Fibroblast of mammary gland (primary cell): Measurements from ENCODE around the gene NFATC2.

ENCODE experiments used
- DNase-seq: peaks from one replicate; pipeline ENCODE4 v3.0.0-alpha.2; 2010; ENCODE audit warnings: low read depth
- H3K4me3 ChIP-seq: 2 replicates; pipeline ENCODE4 v1.5.1; 2011; ENCODE audit warnings: low read depth, mild to moderate bottlenecking, low read length, moderate library complexity; ENCODE audit not compliant: control insufficient read depth
- TF ChIP-seq, protein P1 (sequence below): conservative IDR thresholded peaks from 2 replicates; pipeline ENCODE4 v1.5.1; 2011; ENCODE audit warnings: low read depth, low read length, inconsistent platforms; ENCODE audit not compliant: control insufficient read depth, insufficient read depth

NFATC2 gene

DNA sequence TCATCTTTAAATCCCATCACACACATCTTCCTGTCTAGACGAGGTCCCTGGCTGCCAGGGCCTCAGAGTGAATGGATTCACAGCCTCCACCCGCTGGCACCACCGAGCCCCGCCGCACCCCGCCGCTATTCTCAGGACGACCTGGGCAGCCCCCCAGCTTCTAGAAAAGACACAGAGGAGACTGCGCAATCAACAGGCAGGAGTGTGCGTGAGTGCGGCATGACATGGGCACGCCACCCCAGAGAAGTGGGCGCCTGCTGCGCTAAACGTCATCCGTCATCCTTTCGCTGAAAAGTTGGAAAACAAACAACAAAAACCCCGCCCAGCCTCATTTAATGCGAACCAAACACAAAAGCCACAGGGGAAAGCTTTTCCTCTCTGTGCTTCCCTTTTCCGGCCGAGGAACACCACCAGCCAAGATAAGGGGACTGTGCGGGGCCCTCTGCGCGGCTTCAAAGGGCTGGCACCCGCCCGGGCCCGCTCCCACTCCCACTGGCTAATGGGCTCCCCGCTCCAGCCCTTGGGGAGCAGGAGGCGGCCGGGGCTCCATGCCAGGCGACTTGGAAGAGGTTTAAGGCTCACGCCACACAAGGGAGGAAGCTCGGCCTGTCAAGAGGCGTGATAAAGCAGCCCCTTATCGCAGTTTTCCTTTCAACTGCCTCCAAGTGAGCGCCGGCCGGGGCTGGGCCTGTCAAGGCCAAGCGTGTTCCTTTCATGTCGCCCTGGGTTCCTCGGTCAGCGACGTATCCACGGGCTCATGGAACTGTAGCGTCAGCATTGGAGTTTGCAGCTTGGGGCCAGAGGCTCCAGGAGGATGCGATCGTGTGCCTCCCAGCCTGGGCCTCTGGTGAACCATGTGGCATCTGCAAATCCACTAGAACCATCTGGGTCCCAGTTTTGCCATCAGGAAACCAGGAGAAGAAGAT lies 50.1 kb downstream of the NFATC2 start:
- TF ChIP-seq, protein P1, sequence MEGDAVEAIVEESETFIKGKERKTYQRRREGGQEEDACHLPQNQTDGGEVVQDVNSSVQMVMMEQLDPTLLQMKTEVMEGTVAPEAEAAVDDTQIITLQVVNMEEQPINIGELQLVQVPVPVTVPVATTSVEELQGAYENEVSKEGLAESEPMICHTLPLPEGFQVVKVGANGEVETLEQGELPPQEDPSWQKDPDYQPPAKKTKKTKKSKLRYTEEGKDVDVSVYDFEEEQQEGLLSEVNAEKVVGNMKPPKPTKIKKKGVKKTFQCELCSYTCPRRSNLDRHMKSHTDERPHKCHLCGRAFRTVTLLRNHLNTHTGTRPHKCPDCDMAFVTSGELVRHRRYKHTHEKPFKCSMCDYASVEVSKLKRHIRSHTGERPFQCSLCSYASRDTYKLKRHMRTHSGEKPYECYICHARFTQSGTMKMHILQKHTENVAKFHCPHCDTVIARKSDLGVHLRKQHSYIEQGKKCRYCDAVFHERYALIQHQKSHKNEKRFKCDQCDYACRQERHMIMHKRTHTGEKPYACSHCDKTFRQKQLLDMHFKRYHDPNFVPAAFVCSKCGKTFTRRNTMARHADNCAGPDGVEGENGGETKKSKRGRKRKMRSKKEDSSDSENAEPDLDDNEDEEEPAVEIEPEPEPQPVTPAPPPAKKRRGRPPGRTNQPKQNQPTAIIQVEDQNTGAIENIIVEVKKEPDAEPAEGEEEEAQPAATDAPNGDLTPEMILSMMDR, result no peak

GRCh38 chr20:51491393-51491792 lies 51.1 kb downstream of the NFATC2 start:
- no peak for DNase-seq
- H3K4me3 ChIP-seq, result no peak overlapping the region

More for the DNA sequence above, 50.1 kb downstream of the NFATC2 start:
- no peak overlapping the region for H3K4me3 ChIP-seq
- DNase-seq, result no peak

DNA sequence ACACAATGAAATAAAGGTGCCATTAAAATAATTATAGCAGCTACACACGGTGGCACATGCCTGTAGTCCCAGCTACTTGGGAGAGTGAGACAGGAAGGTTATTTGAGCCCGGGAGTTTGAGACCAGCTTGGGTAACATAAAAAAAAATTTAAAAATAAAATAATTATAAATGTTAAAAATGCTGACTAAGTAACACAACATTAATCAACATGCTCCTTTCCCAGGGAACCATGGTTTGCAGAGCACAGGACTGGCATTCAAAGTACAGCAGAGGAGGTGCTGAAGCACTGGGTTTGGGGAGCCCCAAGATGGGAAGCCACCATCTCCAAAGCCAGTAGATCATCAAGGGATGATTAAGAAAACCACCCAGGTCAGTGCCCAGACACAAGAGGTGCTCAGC lies 51.9 kb downstream of the NFATC2 start:
- no peak for DNase-seq
- TF ChIP-seq, protein P1, result no peak
- no peak overlapping the region for H3K4me3 ChIP-seq

More at GRCh38 chr20:51491393-51491792, 51.1 kb downstream of the NFATC2 start:
- TF ChIP-seq, protein P1, result no peak

DNA sequence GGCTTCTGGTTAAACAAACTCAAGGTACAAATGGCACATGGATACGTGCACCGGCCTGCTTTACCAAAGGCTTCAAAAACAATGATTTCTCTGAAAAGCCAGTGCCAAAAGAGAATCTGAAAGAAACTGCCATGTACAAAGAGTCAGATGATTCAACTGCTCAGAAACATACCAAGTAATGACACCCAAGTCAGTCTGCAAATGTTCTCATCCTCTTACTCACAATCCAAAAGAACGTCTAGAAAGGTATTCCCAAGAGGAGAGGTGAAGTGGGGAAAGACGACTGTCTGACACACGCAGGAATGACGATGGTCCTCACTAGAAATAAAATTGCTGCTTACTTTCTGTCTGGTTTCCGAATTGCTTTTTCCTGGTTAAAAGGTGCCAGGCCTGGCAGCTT lies 52.9 kb downstream of the NFATC2 start:
- DNase-seq, result no peak
- H3K4me3 ChIP-seq, result no peak overlapping the region
- TF ChIP-seq, protein P1, result no peak

DNA sequence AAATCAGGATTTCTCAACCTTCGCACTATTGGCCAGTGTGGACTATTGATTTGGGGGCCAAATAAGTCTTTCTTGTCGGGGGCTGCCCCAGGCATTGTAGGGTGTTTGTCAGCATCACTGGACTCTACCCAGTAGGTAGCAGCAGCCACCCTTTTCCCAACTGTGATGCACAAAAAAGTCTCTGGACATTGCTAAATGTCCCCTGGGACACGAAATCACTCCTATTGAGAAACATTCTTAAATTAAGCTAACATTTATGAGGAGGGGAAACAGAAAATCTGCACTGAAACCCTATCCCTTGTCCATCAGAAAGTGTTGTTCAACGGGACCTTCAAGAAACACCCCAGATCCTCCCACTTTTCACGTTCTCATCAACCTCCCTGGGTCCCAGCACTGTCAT lies 54.2 kb downstream of the NFATC2 start:
- DNase-seq, result peak; percentile 63
- TF ChIP-seq, protein P1, result no peak
- no peak overlapping the region for H3K4me3 ChIP-seq

DNA sequence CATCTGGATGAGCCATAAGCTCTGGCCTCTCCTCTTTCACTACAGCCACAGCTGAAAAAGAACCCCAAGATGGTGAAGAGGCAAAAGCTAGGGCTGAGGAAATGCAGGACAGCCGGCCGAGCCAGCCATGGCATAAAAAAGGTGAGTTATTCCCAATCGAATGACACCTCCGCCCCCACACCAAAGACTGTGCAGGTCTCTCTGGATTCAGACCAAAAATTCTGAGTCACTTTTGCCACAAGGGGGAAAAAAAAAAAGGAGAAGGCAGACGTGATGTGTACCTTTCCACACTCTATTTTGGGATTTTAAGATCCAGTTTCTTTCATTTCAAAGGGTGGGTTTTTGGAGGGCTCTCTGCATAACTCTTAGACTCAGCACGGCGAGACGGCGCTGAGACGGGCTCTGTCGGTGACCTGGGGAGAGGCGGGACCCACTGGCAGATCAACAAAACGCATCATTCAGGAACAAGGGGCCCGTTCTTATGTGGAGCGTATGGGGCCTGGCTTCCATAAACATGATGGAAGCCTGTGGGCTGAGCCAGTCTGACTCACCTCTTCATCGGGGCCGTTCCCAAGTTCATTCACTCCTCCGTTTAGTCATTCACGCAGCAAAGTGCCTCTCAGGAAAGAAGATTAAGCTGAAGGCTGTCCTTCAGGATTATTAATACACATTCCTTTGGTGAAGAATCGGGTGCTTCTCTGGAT lies 54.8 kb downstream of the NFATC2 start:
- no peak overlapping the region for H3K4me3 ChIP-seq
- DNase-seq, result peak; percentile 86
- TF ChIP-seq, protein P1, result no peak
